ENCODE measurements around the gene SLC5A3.

The SLC5A3 gene

DNA sequence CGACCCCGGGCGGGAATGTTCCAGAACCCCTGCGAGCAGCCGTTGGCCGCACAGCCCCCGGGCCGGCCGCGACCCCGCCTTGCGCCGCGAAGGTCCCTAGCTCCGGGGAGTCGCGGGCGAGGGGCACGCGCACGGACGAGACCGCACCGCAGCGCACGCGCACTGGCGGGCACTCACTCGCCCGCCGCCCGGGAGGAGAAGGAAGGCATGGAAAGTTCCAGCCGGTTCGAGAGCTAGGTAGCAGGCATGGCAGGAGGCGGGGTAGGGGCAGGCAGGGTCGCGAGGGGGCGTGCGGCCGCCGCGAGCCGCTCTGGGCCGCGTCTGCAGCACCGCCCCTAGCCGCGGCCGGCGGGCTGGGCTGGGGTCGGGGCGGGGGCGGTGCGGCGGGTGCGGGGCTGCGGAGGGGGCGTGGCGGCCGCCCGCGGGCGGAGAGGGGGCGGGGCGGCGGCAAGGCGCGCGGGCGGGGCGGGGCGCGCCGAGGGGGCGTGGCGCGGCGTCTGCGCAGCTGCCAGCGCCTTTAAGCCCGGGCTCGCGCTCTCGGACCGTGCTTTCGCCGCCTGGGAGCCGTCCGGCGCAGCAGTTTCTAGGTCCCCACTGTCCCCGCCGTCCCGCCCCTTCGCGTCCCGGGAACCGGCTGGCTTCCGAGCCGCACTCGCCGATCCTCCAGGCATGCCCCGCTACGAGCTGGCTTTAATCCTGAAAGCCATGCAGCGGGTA lies at the start of gene SLC5A3, which contains the start of gene MRPS6:
Gene SLC5A3, plus strand, starts transcription at position 547 of the 717 bp plus-strand sequence. CDS start 21,621 bp downstream, outside the sequence.
Gene MRPS6, plus strand, starts transcription at position 547 of the 717 bp plus-strand sequence. Its CDS starts 123 bp downstream, at position 670.
- peak; percentile 89 for DNase-seq

DNA sequence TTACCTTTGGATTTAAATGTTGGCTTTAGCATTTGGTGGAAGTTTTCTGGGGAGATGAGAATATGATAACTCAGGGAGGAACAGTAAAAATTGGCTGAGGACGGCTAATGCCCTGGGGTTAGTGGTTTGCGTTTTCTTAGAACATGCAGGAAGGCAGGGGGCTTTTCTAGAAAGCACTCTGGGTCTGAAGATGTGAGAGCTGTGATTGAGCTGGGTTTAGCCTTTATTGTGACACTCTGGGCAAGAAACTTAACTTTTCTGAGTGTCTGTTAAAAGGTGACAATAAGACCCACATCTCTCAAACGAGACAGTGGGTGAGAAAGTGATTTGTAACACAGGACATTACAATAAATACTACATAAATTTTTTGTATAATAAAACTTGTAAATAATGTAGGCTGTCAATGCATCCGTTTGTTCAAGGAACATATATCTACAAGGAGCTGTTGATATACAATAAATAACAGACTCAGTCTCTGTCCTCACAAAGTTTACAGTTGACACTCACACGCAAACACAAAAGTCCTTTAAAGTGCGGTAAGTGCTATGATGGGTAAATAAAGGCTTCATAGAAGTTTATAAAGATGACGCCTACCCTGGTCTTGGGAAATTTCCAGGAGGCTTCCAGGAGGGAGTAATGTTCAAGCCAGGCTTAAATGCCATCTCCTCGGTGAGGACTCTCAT lies 49.5 kb upstream of the SLC5A3 start:
- DNase-seq, result no peak

DNA sequence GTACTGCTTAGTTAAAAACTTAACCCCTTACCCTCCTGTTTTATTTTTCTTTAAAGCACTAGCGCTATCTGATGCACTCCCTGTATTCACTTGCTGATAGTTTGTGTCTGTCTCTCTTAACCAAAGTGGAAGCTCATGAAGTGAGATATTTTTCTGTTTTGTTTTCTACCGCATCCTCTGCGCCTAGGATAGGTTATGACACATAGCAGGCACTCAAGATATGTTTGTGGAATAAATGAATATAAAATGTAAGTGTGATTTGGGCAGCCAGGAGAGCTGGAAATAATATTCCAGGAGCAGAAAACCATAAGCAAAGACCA lies 49.0 kb upstream of the SLC5A3 start:
- no peak for DNase-seq

DNA sequence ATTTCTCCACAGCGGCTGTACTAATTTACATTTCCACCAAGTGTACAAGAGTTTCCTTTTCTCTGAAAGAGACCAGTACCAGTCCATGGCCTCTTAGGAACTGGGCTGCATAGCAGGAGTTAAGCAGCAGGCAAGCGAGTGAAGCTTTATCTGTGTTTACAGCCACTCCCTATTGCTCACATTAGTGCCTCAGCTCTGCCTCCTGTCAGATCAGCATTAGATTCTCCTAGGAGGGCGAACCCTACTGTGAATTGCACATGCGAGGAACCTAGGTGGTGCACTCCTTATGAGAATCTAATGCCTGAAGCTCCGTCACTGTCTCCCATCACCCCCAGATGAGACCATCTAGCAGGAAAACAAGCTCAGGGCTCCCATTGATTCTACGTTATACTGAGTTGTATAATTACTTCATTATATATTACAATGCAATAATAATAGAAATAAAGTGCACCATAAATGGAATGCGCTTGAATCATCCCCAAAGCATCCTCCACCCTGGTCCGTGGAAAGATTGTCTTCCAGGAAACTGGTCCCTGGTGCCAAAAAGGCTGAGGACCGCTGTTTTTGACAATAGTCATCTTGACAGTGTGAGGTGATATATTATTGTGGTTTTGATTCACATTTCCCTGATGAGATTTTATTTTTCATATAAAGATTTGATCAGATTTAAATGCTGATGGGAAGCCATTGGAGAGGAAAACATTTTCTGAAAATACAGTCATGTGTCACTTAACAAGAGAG lies 45.5 kb upstream of the SLC5A3 start:
- DNase-seq, result no peak

DNA sequence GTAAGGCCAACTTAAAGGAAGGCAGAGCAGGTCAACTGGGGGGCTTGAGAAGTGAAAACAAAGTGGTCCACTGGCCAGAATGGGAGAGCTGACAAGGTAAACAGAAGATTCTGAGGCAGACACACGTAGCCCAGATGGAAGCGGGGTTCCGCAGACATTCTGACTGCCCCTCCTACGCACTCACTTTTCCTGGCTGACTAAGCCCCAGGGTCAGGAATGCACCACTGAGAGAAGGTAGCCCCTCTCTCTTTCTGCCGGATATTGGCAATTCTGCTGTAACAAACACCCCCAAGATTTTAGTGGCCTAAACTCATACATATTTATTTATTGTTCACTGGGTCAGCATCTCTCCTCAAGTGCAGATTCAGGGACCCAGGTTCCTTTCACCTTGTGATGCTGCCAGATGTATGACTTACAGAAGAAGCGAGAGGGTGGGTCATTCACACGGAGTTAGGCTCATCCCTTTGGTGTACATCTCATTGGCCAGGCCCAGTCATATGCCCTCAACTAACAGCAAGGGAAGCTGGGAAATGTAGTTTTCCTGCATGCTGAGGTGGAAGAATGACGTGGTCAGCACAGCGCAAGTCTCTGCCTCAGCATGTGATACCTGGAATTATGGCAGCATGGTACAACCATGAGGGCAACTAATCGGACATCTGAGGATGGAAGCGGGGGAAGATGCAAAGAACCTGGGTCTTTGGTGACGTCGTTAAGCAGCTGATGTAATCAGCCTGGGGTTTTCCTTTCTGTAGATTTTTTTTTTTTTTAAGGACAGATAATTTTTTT lies 43.4 kb upstream of the SLC5A3 start:
- peak; percentile 60 for DNase-seq

DNA sequence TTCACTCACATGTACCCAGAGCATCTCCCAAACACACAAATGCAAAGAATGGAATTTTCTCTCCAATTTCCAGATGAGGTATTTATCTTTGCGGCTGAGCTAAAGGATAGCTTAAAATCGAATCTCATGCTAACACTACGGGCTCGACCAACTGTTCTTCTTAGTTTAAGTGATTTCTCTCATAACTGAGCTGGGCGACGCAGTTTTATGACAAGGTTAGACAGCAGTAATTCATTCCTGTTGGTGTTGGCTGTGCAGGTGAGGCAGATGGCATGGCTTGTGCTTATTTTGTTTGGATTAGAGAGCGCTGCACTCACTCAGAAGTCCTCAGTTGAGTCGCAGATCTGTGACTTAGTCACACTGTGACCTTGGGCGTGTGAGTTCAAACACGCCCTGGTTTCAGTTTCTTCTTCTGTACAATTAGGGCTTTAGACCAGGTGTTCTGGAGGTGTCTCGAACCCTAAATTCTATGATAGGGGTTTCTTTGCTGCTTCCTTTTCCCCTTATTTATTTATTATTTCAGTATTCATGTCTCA lies 41.5 kb upstream of the SLC5A3 start:
- DNase-seq, result no peak

DNA sequence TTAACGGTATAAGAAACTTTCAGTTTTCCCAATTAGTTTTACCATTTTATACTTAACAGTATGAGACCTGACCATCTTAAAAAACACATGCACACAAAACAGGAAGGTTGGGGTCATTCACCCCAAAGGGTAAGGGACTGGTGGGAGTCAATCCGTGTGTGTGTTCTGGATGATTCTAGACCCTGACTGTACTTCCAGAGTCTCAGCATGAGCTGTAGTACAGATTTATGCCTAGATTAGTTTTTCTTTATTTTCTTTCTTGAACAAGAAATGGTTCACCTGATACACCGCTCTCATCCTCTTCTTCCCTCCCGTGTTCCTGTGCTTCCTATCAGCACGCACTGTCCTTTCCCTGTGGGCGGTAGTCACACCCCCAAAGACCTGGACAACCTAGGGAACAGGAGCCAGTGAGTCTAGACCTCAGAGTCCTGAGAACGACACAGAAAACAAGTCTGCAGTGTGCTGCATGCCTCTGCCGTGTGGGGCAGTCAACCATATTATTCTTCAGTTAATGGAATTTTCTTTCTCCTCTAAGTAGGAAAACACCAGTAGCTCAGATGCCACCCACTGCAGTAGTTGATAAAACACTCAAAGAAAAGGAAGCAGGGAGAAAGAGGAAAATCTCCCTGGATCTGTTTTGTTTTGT lies 38.9 kb upstream of the SLC5A3 start:
- no peak for DNase-seq

DNA sequence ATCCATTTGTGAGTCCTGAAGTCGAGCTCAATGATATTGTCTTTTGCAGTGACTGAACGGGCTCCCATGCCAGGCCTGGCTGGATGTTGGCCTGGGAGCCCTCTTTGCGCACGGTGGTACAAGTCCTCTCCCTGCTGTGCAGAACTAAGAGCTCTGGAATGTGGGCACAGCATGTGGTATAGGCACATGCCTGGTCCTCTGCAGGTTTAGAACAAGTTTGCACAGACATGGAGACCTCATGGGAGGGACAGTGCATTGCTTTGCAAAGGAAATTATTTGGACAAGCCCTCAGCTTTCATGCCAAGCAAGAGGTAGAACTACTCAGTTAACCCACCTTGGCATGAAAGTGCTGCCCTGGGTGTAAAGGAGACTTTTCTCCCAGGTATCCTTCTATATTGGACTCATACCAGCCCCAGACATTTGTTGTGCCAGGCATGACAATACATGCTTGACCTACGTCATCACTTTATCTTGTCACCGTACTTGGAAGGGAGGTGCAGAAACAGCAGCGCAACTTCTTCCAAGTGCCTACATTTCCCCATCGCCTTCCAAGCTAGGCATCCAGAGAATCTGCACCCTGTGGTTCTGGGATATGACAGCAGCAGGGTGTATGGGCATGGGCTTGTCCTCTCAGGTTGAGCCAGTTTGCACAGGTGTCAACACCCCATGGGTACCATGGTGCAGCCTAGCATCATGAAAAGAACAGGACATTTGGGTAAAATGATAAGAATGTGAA lies 37.6 kb upstream of the SLC5A3 start:
- no peak for DNase-seq

DNA sequence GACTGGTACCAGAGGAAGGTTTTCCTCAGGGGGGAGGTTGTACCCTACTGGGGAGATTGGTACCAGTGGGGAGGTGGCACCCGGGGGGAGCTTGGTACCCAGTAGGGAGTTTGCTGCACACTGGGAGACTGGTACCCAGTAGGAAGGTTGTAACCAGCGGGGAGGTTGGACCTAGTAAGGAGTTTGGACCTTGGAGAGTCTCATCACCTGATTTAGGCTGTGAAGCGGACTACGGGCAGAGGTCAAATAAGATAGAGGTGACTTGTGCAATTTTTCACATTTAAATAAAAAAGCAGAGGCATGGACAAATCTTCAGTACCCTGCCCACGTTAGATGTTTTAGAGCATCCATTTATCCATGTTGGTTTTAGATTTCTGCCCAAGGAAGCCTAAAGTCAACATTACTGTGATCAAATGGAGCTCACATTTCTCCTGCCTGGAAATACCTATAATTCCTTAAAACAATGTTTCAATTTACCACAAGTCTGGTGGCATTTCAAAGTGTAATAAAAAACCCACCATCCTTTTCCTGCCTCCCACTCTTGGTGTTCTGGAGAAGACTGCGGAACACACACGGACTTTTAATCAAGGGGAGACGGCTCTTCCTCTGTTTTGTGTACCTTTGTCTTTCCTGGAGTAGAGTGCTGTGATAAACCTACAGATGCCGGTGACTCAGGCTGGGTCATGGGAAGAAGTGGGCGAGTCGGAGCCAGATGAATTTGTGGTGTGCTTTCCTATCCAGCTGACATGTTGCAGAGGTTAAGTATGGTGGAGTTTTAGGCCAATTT lies 36.2 kb upstream of the SLC5A3 start:
- no peak for DNase-seq

DNA sequence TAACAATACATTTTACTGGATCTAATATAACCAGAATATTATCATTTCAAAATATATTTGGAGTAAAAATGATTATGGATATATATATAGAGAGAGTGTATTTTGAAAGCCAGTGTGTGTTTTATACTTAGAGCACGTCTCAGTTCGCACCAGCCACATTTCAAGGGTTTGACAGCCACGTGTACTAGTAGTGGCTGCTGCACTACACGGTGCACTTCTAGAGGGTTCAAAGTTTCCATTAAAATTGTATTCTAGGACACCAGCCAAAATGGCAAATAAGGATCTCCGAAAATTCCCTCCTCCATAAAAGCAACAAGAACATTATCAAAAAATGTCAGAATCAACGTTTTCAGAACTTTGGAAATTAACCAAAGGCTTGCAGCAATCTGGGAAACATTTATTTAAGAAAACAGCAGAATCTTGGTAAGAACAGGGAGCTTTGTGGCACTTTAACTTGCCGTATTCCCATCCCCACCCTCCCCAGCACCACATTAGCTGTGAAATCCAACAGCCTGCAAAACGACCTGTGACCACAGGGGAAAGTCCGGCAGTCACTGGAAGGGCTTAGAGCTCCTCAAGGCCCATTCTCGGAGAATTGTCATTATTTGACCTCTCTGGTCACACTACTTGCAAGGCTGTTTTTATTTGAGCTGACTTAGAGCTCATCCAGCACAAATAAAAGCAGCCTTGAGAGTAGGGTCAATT lies 33.5 kb upstream of the SLC5A3 start:
- DNase-seq, result no peak

DNA sequence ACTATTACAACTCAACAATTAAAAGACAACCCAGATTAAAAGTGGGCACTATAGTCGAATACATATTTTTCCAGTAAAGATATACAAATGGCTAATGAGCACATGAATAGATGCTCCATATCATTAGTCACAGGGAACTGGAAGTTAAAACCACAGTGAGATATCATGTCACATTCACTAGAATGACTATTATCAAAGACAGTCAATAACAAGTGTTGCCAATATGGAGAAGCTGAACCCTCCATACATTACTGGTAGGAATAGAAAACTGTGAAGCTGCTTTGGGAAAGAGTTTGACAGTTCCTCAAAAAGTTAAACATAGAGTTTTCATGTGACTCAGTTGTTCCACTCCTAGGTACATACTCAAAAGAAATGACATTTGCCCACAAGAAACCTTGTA lies 30.6 kb upstream of the SLC5A3 start:
- peak; percentile 4 for DNase-seq

DNA sequence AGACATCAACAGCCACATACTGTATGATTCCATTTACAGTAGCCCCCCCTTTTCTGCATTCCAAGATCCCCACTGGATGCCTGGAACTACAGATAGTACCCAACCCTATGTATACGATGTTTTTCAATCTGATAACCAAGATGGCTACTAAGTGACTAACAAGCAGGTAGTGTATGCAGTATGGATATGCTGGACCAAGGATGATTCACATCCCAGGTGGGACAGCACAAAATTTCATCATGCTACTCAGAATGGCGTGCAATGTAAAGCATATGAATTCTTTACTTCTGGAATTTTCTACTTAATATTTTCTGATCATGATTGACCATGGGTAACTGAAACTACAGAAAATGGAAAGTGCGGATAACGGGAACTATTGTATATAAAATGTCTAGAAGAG lies 30.0 kb upstream of the SLC5A3 start:
- no peak for DNase-seq

DNA sequence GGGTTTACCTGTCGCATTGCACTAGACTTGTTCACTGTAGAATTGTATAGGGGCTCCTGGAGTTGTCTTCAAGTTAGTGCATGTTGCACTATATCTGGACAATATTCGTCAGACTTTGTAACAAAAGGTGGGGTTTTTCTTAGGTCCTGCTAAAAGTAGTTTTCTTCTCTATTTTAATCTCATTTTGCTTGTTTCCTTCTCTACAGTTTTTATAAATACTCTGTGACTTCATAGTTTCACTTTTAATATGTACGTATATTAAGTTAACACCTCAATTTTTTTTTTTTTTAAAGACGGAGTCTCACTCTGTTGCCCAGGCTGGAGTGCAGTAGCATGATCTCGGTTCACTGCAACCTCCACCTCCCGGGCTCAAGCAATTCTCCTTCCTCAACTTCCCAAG lies 26.5 kb upstream of the SLC5A3 start:
- DNase-seq, result no peak

DNA sequence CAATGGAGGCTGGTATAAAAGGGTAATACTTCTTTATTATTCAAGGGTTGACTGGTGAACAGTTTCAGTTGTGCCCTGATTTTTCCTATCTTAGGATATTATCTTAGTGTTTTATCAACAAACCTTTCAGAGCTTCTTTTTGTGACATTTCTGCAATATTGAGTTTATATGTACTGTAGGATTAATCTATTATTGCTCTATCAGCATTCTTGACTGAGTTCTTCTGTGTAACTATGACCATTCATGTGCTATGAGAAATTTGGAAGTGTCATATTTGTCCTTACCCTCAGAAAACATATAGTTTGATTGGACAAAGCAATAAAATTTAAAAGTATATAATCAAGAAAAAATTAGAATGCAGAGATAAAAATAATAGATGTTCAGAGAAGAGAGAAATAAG lies 25.5 kb upstream of the SLC5A3 start:
- no peak for DNase-seq

DNA sequence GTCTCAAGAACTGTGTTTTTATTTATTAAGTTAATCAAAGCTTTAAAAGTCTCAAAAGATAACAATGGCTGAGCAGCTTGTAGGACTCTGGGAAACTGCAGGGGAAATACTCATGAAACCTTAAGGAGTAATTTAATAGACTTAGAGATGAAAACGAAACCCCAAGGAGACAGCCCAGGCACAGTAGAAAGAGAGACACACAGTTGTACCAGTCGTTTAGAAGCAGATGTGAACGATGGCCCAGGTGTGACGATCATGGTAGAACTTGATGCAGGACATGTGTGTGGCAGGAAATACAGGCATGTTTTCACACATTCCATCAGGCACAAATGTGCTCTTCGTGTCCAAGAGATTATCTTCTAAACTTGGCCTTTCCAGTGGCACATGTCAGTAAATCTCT lies 21.2 kb upstream of the SLC5A3 start:
- DNase-seq, result no peak

DNA sequence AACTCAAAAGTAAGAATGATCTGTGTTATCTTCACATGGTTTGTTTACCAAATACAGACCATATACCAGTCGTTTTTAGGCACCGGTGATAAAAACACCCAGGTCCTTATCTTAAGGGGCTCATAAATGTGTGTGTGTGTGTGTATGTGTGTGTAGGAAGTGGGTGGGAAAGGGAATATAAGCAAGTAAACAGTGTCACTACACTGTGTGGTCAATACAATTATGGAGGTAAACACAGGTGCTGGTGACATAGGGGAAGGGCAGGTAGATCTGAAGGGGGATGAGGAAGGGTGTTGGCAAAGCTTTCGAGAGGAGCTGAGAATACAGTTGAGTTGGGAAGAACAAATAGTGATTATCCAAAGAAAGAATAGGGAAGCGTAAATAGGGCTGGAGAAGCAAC lies 19.1 kb upstream of the SLC5A3 start:
- no peak for DNase-seq

DNA sequence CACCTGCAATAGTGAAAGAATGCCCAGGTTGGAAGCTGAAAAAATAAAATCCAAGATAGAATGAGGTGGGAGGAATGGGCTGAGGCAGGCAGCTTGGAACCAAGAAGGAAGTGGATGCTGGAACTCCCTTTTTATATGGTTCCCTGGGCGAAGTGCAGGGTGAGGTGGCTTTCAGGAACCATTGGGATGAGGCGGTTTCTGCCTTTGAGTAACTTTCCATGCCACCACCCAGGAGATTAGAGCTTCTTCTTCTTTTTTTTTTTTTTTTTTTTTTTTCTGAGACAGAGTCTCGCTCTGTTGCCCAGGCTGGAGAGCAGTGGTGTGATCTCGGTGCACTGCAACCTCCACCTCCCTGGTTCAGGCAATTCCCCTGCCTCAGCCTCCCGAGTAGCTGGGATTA lies 17.8 kb upstream of the SLC5A3 start:
- DNase-seq, result peak; percentile 46

DNA sequence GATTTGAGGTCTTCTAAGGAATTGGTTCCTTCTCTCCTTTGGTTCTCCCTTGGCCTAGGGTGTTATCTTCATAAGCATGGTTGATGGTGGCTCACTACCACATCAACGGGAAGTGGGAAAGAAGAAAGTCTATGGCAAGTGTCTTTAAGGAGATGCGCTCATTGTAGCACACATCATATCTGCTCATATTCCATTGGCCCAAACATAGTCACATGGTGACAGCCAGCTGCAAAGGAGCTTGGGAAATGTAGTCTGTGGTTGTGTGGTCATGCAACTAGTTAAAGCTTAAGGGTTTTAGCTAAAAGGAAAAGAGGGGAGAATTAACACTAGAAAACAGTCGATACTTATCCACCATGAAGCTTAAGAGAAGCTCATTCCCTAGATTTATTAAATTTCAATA lies 11.4 kb upstream of the SLC5A3 start:
- no peak for DNase-seq

DNA sequence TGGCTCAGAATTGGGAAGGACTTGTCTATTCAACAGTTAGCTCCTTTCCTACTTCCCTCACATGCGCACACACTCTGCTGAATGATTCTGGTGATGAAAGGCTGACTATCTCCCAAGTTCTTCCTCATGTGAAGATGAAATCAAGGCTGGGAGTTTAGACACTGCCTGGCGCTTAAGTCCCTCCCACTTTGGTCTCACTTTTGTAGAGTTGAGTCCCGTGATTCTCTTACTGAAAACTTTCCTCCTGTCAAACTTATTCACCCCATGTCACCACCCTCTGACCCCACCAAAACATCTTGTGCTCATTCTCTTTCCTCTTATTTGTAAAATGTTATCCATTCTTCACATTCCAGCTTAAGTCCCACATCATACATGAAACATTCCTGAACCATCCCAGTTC lies 8.4 kb upstream of the SLC5A3 start:
- peak; percentile 75 for DNase-seq

DNA sequence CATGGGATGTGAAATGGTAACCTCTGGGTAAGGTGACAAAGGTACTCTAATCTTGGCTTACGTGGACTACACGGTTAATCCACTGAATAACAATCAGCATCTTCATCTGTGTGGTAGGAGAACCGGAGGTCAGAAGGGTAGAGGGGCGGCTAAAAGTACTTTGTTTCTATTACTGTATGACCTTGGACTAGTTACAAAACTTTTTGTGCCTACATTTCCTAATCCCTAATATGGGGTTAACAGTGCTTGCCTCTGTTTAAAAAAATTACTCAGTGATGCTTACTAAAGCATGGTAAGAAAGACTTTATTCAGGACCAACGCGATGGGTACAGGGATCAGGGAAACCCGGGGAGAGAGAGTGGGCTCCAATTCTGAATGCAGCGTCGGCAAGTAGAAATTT lies 1.7 kb upstream of the SLC5A3 start:
- no peak for DNase-seq
